CD4-positive, alpha-beta memory T cell (primary cell): ENCODE measurements around the gene ST6GALNAC3. TPM values are rescaled to one million over a fixed set of nuclear protein-coding genes. Genes with fewer than 3 reads are reported as not detected.
"Not testable (repeated sequence)": the region's sequence is repeated elsewhere in the genome, so short reads cannot be mapped to it uniquely, and the experiment has no call there.

Source experiments
- CTCF ChIA-PET: fragments of 350-600 bp; sonication (Branson Sonifier 250); formaldehyde crosslinking; loops from one replicate; lab custom pipeline; 2021; ENCODE audit warnings: inconsistent platforms; ENCODE audit not compliant: partially characterized antibody; lab: Charles Lee
- POLR2A ChIA-PET: fragments of 350-600 bp; sonication (Branson Sonifier 250); formaldehyde crosslinking; loops from one replicate; lab custom pipeline; 2021; ENCODE audit not compliant: partially characterized antibody; lab: Charles Lee
- DNase-seq, 5 donors: peaks; one replicate each; pipeline versions ENCODE4 v3.0.0 to v3.0.0-alpha.2; 2020 to 2022; ENCODE audit warnings: mixed read lengths in 1 of 5
- H3K27ac ChIP-seq: one replicate; pipeline ENCODE4 v1.7.0; 2013; ENCODE audit warnings: low read depth, low read length
- H3K27me3 ChIP-seq: 2 replicates; pipeline ENCODE4 v1.7.0; 2013; ENCODE audit warnings: mild to moderate bottlenecking, low read length, moderate library complexity; ENCODE audit not compliant: insufficient read depth
- H3K36me3 ChIP-seq: 2 replicates; pipeline ENCODE4 v1.7.0; 2013; ENCODE audit warnings: mild to moderate bottlenecking, low read length, moderate library complexity; ENCODE audit not compliant: insufficient read depth
- H3K4me1 ChIP-seq: 2 replicates; pipeline ENCODE4 v1.7.0; 2013; ENCODE audit warnings: mild to moderate bottlenecking, low read length, moderate library complexity; ENCODE audit not compliant: insufficient read depth
- H3K4me3 ChIP-seq, 2 donors: one replicate each; pipeline ENCODE4 v1.7.0; 2013; ENCODE audit warnings: low read length in 2 of 2, mild to moderate bottlenecking in 1 of 2
- H3K9me3 ChIP-seq, 2 donors: one replicate each; pipeline ENCODE4 v1.7.0; 2013; ENCODE audit warnings: low read length in 2 of 2, control low read depth in 1 of 2; ENCODE audit not compliant: control insufficient read depth in 1 of 2
- H3K27ac Mint-ChIP-seq, 7 donors: one replicate each; pipeline ENCODE4 v1.8.0; 2020 to 2021; ENCODE audit warnings: mixed read lengths in 7 of 7, mild to moderate bottlenecking in 6 of 7, inconsistent platforms in 3 of 7, moderate library complexity in 3 of 7
- H3K27me3 Mint-ChIP-seq, 2 donors: one replicate each; pipeline ENCODE4 v1.8.0; 2020 to 2021; ENCODE audit warnings: mixed read lengths in 2 of 2
- H3K36me3 Mint-ChIP-seq, 2 donors: one replicate each; pipeline ENCODE4 v1.8.0; 2020 to 2021; ENCODE audit warnings: mixed read lengths in 2 of 2, inconsistent platforms in 1 of 2, mild to moderate bottlenecking in 1 of 2
- H3K4me1 Mint-ChIP-seq, 4 donors: one replicate each; pipeline ENCODE4 v1.8.0; 2020 to 2021; ENCODE audit warnings: mixed read lengths in 4 of 4, mild to moderate bottlenecking in 1 of 4
- H3K4me3 Mint-ChIP-seq, 8 donors: one replicate each; pipeline ENCODE4 v1.8.0; 2020 to 2021; ENCODE audit warnings: mixed read lengths in 8 of 8, mild to moderate bottlenecking in 7 of 8, moderate library complexity in 6 of 8, inconsistent platforms in 3 of 8
- H3K9me3 Mint-ChIP-seq, 8 donors: one replicate each; pipeline ENCODE4 v1.8.0; 2020 to 2021; ENCODE audit warnings: mixed read lengths in 8 of 8, mild to moderate bottlenecking in 5 of 8, inconsistent platforms in 3 of 8, moderate library complexity in 1 of 8
- intact Hi-C: fragments of 100-400 bp; cut with micrococcal nuclease; formaldehyde crosslinking; loops from one replicate; pipeline ENCODE4 v1.15.1; 2023
- polyA plus RNA-seq, 2 donors: library from polyadenylated mRNA; unstranded; fragments of 300-500 nt; fragmentation: Illumina TruSeq; gene quantifications; one replicate each; pipeline ENCODE4 v1.2.3, GENCODE V29; 2021
- total RNA-seq, 2 experiments: library from RNA; stranded (reverse); gene quantifications; one replicate each; pipeline ENCODE4 v1.2.3, GENCODE V29; 2021

Gene ST6GALNAC3
- total and polyA plus RNA-seq, 4 experiments from 2014 or later: 0.47 to 1.2 (median 1.1) TPM; not detected in 1

DNA sequence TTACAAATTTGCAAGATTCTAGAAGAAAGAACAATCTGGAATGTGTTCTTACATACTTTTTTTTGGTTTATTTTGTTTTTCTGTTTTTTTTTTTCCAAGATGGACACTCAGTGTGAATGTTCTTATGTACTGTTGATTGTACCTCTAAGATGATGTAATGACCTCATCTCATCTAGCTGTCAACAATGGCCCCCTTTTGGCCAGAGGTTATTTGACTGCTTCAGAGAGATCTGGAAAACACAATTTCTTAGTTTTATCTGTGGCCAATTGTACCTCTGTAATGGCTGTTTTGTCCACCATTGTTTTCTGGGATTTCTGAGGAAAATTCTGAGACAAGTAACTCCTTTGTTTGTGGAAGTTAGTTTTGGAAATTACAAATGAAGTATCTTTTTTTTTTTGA is 38.9 kb downstream of the ST6GALNAC3 start:
- H3K4me1 Mint-ChIP-seq: no peaks in the 10 kb centered on the region
- H3K4me1 ChIP-seq: no peaks in the 10 kb centered on the region
- CTCF ChIA-PET: no interaction called here
- H3K27ac Mint-ChIP-seq: no peak overlapping the region
- H3K4me3 ChIP-seq: no peak overlapping the region
- intact Hi-C loops: no loop called here
- no peaks in the 10 kb centered on the region for H3K36me3 Mint-ChIP-seq
- no peak for DNase-seq
- POLR2A ChIA-PET: no interaction called here
- H3K4me3 Mint-ChIP-seq: no peak overlapping the region
- no peaks in the 10 kb centered on the region for H3K36me3 ChIP-seq
- H3K9me3 ChIP-seq: no peaks in the 10 kb centered on the region
- peaks cover 0 to 4% (median 0%) of the 10 kb centered on the region in 8 donors for H3K9me3 Mint-ChIP-seq
- peaks cover 3 to 6% of the 10 kb centered on the region in 2 donors for H3K27me3 Mint-ChIP-seq
- no peak overlapping the region for H3K27ac ChIP-seq
- H3K27me3 ChIP-seq: no peaks in the 10 kb centered on the region

DNA sequence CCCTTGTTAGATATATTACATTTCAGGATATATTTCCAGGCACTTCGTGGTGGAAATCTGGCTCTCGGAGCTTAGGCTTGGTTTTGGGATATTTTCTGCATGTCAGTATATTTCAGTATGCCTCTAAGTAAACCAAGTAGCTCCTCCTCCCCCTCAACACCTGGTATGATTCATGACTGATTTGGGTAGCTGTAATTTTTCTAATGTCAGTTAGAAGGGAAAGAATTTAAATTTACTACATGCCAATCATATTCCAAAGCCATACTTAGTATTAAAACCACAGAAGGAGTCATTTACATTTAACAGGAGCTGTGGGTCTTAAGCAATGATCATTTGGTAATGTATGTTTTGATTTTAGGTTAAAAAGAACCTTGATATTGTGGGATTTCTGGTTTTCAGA is 40.6 kb downstream of the ST6GALNAC3 start:
- H3K4me3 Mint-ChIP-seq: no peak overlapping the region
- H3K27me3 Mint-ChIP-seq: peaks cover 0 to 3% of the 10 kb centered on the region in 2 donors
- ChIA-PET POLR2A (no interaction called here), CTCF (no interaction called here)
- H3K9me3 ChIP-seq: no peaks in the 10 kb centered on the region
- H3K4me1 Mint-ChIP-seq: no peaks in the 10 kb centered on the region
- no peak overlapping the region for H3K27ac ChIP-seq
- H3K9me3 Mint-ChIP-seq: peaks cover 0 to 4% (median 0%) of the 10 kb centered on the region in 8 donors
- no peaks in the 10 kb centered on the region for H3K36me3 Mint-ChIP-seq
- no peak overlapping the region for H3K27ac Mint-ChIP-seq
- DNase-seq: no peak
- no peaks in the 10 kb centered on the region for H3K36me3 ChIP-seq
- intact Hi-C loops: no loop called here
- no peak overlapping the region for H3K4me3 ChIP-seq
- H3K4me1 ChIP-seq: no peaks in the 10 kb centered on the region
- no peaks in the 10 kb centered on the region for H3K27me3 ChIP-seq

DNA sequence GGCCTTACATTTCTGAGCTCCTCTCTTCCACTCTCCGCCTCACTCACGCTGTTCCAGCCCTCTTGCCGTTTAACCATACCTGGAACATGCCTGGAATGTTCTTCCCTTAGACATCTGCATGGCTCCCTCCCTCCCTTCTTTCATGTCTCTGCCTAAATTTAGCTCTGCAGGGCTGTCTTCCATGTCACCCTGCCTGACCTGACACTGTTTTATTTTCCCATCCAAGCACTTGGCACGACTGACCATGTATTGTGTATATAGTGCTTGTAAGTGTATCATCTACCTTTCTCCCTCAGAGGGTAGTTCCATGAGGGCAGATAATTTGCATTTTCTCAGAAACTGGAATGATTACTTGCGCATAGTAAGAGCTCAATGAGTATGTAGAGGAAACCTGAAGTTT is 47.3 kb downstream of the ST6GALNAC3 start:
- H3K4me1 ChIP-seq: no peaks in the 10 kb centered on the region
- Mint-ChIP-seq H3K27me3 (no peaks in the 10 kb centered on the region), H3K4me3 (no peak overlapping the region), H3K36me3 (no peaks in the 10 kb centered on the region), H3K27ac (no peak overlapping the region), H3K4me1 (no peaks in the 10 kb centered on the region), H3K9me3 (no peaks in the 10 kb centered on the region)
- no peak for DNase-seq
- no peak overlapping the region for H3K27ac ChIP-seq
- no peaks in the 10 kb centered on the region for H3K27me3 ChIP-seq
- ChIA-PET CTCF (interaction anchor here (1.8 kb wide), 1 partner anchor 33 kb away, joined by 3 read pairs; no protein-coding TSS in a partner anchor), POLR2A (no interaction called here)
- no peak overlapping the region for H3K4me3 ChIP-seq
- H3K36me3 ChIP-seq: no peaks in the 10 kb centered on the region
- no peaks in the 10 kb centered on the region for H3K9me3 ChIP-seq
- intact Hi-C loops: no loop called here

DNA sequence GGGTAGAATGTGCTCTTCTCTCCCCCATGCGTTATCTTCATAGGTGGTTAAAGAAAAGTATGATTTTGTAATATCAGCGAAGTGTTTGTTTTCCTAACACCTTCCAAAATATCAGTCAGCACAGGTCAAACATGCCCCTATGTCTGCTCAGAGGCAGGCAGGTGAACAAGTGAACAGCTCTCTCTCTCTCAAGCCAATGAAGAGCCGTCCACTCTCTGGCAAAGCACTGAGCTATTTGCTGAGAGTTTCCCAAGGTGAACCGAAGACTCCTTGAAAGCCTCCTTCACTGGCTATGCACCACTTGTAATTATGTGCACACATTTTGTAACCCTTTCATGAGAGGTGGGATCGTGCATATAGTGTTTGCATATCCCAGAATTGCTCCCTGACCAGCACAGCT is 47.7 kb downstream of the ST6GALNAC3 start:
- intact Hi-C loops: no loop called here
- no peak overlapping the region for H3K4me3 ChIP-seq
- Mint-ChIP-seq H3K4me1 (no peaks in the 10 kb centered on the region), H3K4me3 (no peak overlapping the region), H3K27ac (no peak overlapping the region), H3K9me3 (no peaks in the 10 kb centered on the region), H3K36me3 (no peaks in the 10 kb centered on the region), H3K27me3 (no peaks in the 10 kb centered on the region)
- H3K27ac ChIP-seq: no peak overlapping the region
- H3K9me3 ChIP-seq: no peaks in the 10 kb centered on the region
- H3K27me3 ChIP-seq: no peaks in the 10 kb centered on the region
- H3K4me1 ChIP-seq: no peaks in the 10 kb centered on the region
- CTCF ChIA-PET: interaction anchor here (1.8 kb wide), 1 partner anchor 32 kb away, joined by 3 read pairs; no protein-coding TSS in a partner anchor
- H3K36me3 ChIP-seq: no peaks in the 10 kb centered on the region
- no peak for DNase-seq
- POLR2A ChIA-PET: no interaction called here

DNA sequence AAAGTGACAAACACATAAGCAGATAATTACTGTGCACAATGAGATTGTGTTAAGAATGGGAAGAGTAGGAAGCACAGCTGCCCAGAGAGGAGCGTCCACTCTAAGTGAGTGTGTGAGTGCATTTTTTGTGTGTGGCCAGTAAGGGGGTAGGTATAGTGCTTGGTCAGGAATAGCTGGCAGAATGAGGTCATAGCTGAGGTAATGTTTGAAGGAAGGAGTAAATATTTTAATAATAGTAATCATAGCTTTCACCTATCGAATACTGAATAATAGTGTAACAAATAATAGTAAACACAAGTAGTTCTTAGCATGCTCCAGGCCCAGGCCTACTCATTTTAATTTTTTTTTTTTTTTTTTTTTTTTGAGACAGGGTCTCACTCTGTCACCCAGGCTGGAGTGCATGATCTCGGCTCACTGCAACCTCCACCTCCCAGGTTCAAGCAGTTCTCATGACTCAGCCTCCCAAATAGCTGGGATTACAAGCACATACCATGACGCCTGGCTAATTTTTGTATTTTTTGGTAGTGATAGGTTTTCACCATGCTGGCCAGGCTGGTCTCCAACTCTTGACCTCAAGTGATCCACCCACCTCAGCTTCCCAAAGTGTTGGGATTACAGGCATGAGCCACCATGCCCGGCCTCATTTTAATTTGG is 49.0 kb downstream of the ST6GALNAC3 start:
- H3K27me3 Mint-ChIP-seq, H3K9me3 Mint-ChIP-seq, CTCF ChIA-PET, H3K4me3 ChIP-seq, H3K4me1 ChIP-seq, H3K27ac Mint-ChIP-seq, H3K27me3 ChIP-seq, H3K36me3 Mint-ChIP-seq, H3K36me3 ChIP-seq, H3K4me1 Mint-ChIP-seq, H3K27ac ChIP-seq, H3K9me3 ChIP-seq, intact Hi-C loops, DNase-seq, POLR2A ChIA-PET, H3K4me3 Mint-ChIP-seq: not testable (repeated sequence)

DNA sequence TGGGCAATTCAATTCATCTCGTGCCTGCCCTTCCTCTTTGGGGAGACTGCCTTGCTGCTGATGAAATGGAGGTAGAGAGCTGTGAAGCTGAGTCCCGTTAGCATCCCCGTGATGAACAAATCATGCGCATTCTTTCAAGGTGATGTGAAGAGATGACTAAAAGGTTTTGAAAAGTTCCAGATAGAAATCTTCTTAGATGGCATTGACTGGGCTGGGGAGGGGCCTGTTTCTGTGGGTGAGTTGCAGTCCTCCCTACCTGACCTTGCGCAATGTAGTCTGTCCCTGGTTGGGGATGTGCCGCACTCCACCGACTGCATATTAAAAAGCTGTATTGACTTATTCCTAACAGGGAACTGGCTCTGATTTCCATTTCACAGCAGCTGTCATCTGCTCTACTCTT is 49.6 kb downstream of the ST6GALNAC3 start:
- Mint-ChIP-seq H3K36me3 (no peaks in the 10 kb centered on the region), H3K9me3 (no peaks in the 10 kb centered on the region), H3K27me3 (no peaks in the 10 kb centered on the region), H3K27ac (no peak overlapping the region), H3K4me3 (no peak overlapping the region), H3K4me1 (no peaks in the 10 kb centered on the region)
- Histone ChIP-seq H3K4me3 (no peak overlapping the region), H3K27me3 (no peaks in the 10 kb centered on the region), H3K36me3 (no peaks in the 10 kb centered on the region), H3K27ac (no peak overlapping the region), H3K4me1 (no peaks in the 10 kb centered on the region), H3K9me3 (no peaks in the 10 kb centered on the region)
- POLR2A ChIA-PET: no interaction called here
- intact Hi-C loops: no loop called here
- CTCF ChIA-PET: no interaction called here
- no peak for DNase-seq

DNA sequence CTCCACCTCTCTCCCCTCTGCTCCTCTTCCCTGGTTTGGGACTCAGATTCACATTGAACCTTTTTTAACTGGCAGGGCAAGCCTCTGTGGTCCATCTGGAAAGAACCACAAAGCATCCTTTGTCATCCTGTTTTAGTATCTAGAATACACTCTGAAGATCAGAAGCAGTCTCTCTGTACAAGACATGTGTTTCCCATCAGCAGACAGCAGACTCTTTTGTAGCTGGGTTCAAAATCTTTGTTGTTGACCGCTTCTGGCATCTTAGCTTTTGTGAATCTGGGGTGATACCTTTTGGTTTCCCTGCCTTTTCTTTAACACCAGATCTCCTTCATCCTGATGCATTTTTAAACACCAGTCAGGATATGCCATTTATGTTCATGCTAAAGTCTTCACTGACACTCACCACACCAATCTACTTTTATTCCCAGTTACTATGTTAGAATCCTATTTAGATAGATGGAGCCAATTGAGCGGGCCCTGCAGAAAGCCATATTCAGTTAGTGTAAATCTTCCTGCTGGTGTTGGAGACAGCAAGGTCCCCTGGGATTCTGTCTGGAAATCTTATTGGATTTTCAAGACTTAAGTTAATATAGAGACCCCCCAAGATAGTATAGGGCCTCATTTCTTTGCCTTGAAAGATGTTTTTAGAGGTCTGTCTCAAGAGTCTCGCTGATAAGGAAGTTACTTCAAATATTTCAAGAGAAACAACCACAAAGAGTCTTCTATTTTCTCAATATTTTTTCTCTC is 51.1 kb downstream of the ST6GALNAC3 start:
- Histone ChIP-seq H3K9me3 (no peaks in the 10 kb centered on the region), H3K4me3 (no peak overlapping the region), H3K36me3 (no peaks in the 10 kb centered on the region), H3K27me3 (no peaks in the 10 kb centered on the region), H3K4me1 (no peaks in the 10 kb centered on the region), H3K27ac (no peak overlapping the region)
- no peak for DNase-seq
- Mint-ChIP-seq H3K36me3 (no peaks in the 10 kb centered on the region), H3K27me3 (peaks cover 0 to 1% of the 10 kb centered on the region in 2 donors), H3K4me1 (no peaks in the 10 kb centered on the region), H3K4me3 (no peak overlapping the region), H3K9me3 (no peaks in the 10 kb centered on the region), H3K27ac (no peak overlapping the region)
- ChIA-PET POLR2A (no interaction called here), CTCF (no interaction called here)
- intact Hi-C loops: no loop called here
